ENCODE measurements around the gene POGK.
"Not testable (repeated sequence)": the region's sequence is repeated elsewhere in the genome, so short reads cannot be mapped to it uniquely, and the experiment has no call there.

The POGK gene

GRCh38 chr1:166868639-166869038 is 29.4 kb downstream of the POGK start:
- peaks cover 50% of the 10 kb centered on the region for H3K36me3 ChIP-seq (ENCODE audit: insufficient read depth, low read length)
- DNase-seq (ENCODE audit: low read depth, low spot score) = no peak

GRCh38 chr1:166869318-166870099 is 30.2 kb downstream of the POGK start:
- no peak overlapping the region for H3K4me3 ChIP-seq
- no peak overlapping the region for H3K9ac ChIP-seq (ENCODE audit: insufficient read length)
- no peak overlapping the region for H3K27ac ChIP-seq
- H3K9me3 ChIP-seq (ENCODE audit: low read depth, low read length) = no peaks in the 10 kb centered on the region
- TF ChIP-seq POLR2AphosphoS5 (IDR thresholded peaks at IDR 0.05; ENCODE audit: borderline replicate concordance, low read depth, low read length) (no peak), EZH2 (IDR thresholded peaks at IDR 0.05) (no peak)
- H3K36me3 ChIP-seq (ENCODE audit: insufficient read depth, low read length) = peaks cover 42% of the 10 kb centered on the region
- no peak for DNase-seq (ENCODE audit: low read depth, low spot score)

More at GRCh38 chr1:166868639-166869038, 29.4 kb downstream of the POGK start:
- Histone ChIP-seq H3K27ac (no peak overlapping the region), H3K9ac (ENCODE audit: insufficient read length) (no peak overlapping the region), H3K4me3 (no peak overlapping the region), H3K9me3 (ENCODE audit: low read depth, low read length) (no peaks in the 10 kb centered on the region)
- no peak for TF ChIP-seq POLR2AphosphoS5 (IDR thresholded peaks at IDR 0.05; ENCODE audit: borderline replicate concordance, low read depth, low read length)
- no peak for TF ChIP-seq FOXP2 (optimal IDR thresholded peaks at IDR 0.05; ENCODE audit: control extremely low read depth, extremely low read length, insufficient read depth)
- no peak for TF ChIP-seq EZH2 (IDR thresholded peaks at IDR 0.05)

DNA sequence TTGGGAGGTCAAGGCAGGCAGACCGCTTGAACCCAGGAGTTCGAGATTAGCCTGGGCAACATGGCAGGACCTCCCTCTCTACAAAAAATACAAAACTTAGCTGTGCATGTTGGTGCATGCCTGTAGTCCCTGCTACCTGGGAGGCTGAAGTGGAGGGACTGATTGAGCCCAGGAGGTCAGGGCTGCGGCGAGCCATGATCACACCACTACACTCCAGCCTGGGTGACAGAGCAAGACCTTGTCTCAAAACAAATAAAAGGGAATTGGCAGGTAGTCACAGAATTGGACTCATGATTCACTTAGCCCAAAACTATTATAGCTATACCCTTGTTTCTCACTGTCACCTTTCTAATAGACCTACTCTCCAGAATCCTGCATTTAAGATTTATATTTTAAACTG is 31.3 kb downstream of the POGK start:
- Histone ChIP-seq H3K36me3 (ENCODE audit: insufficient read depth, low read length) (peaks cover 33% of the 10 kb centered on the region), H3K9ac (ENCODE audit: insufficient read length) (no peak overlapping the region), H3K27ac (no peak overlapping the region), H3K4me3 (no peak overlapping the region), H3K9me3 (ENCODE audit: low read depth, low read length) (no peaks in the 10 kb centered on the region)
- no peak for DNase-seq (ENCODE audit: low read depth, low spot score)
- TF ChIP-seq FOXP2 (optimal IDR thresholded peaks at IDR 0.05; ENCODE audit: control extremely low read depth, extremely low read length, insufficient read depth) = no peak
- TF ChIP-seq EZH2 (IDR thresholded peaks at IDR 0.05) = no peak
- no peak for TF ChIP-seq POLR2AphosphoS5 (IDR thresholded peaks at IDR 0.05; ENCODE audit: borderline replicate concordance, low read depth, low read length)

DNA sequence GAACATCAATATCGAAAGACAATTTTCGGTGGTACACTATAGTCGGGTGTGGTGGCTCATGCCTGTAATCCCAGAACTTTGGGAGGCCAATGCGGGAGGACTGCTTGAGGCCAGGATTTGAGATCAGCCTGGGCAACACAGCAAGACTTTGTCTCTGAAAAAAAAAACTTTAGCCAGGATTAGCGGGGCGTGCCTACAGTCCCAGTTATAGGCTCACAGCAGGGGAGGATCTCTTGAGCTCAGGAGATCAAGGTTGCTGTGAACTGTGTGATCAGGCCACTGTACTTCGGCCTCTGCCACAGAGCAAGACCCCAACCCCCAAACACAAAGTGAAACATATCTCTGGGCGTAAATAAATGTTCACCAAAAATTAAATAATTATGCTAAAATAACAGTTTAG is 35.2 kb downstream of the POGK start:
- TF ChIP-seq EZH2 (IDR thresholded peaks at IDR 0.05) = no peak
- TF ChIP-seq POLR2AphosphoS5 (IDR thresholded peaks at IDR 0.05; ENCODE audit: borderline replicate concordance, low read depth, low read length) = no peak
- TF ChIP-seq FOXP2 (optimal IDR thresholded peaks at IDR 0.05; ENCODE audit: control extremely low read depth, extremely low read length, insufficient read depth) = no peak
- H3K4me3 ChIP-seq = no peak overlapping the region; the same call in 1 of the 2 replicates
- H3K36me3 ChIP-seq (ENCODE audit: insufficient read depth, low read length) = no peaks in the 10 kb centered on the region; the same call in 1 of the 2 replicates
- H3K27ac ChIP-seq = no peak overlapping the region
- peak overlapping the region; percentile 95 for H3K9ac ChIP-seq (ENCODE audit: insufficient read length)
- DNase-seq (ENCODE audit: low read depth, low spot score) = no peak
- no peaks in the 10 kb centered on the region for H3K9me3 ChIP-seq (ENCODE audit: low read depth, low read length)

GRCh38 chr1:166875302-166875733 is 36.0 kb downstream of the POGK start:
- H3K9ac ChIP-seq (ENCODE audit: insufficient read length) = peak overlapping the region; percentile 95
- no peak overlapping the region for H3K27ac ChIP-seq
- no peaks in the 10 kb centered on the region for H3K9me3 ChIP-seq (ENCODE audit: low read depth, low read length)
- TF ChIP-seq FOXP2 (optimal IDR thresholded peaks at IDR 0.05; ENCODE audit: control extremely low read depth, extremely low read length, insufficient read depth) (no peak), EZH2 (IDR thresholded peaks at IDR 0.05) (no peak), POLR2AphosphoS5 (IDR thresholded peaks at IDR 0.05; ENCODE audit: borderline replicate concordance, low read depth, low read length) (no peak)
- peak overlapping the region; percentile 97 for H3K4me3 ChIP-seq
- H3K36me3 ChIP-seq (ENCODE audit: insufficient read depth, low read length) = no peaks in the 10 kb centered on the region; the same call in 1 of the 2 replicates
- no peak for DNase-seq (ENCODE audit: low read depth, low spot score)

GRCh38 chr1:166875734-166876539 is 36.7 kb downstream of the POGK start, which contains the start of gene TADA1:
Gene TADA1 (minus strand): TSS chr1:166876264. CDS start chr1:166876233, 31 bp downstream.
- Histone ChIP-seq H3K36me3 (ENCODE audit: insufficient read depth, low read length) (no peaks in the 10 kb centered on the region; the same call in 1 of the 2 replicates), H3K27ac (peak within 1 kb of the TSS; percentile 67; the same call in 1 of the 2 replicates), H3K9me3 (ENCODE audit: low read depth, low read length) (no peaks in the 10 kb centered on the region), H3K9ac (ENCODE audit: insufficient read length) (peak within 1 kb of the TSS; percentile 95), H3K4me3 (peak within 1 kb of the TSS; percentile 97)
- TF ChIP-seq POLR2AphosphoS5 (IDR thresholded peaks at IDR 0.05; ENCODE audit: borderline replicate concordance, low read depth, low read length) (peak; percentile 82), EZH2 (IDR thresholded peaks at IDR 0.05) (no peak)
- peak; percentile 73 for DNase-seq (ENCODE audit: low read depth, low spot score)

- peak overlapping the region; percentile 97 for H3K4me3 ChIP-seq
- TF ChIP-seq POLR2AphosphoS5 (IDR thresholded peaks at IDR 0.05; ENCODE audit: borderline replicate concordance, low read depth, low read length) = no peak
- TF ChIP-seq EZH2 (IDR thresholded peaks at IDR 0.05) = no peak
- no peak for TF ChIP-seq FOXP2 (optimal IDR thresholded peaks at IDR 0.05; ENCODE audit: control extremely low read depth, extremely low read length, insufficient read depth)
- H3K36me3 ChIP-seq (ENCODE audit: insufficient read depth, low read length) = no peaks in the 10 kb centered on the region; the same call in 1 of the 2 replicates
- no peak for DNase-seq (ENCODE audit: low read depth, low spot score)
- H3K9me3 ChIP-seq (ENCODE audit: low read depth, low read length) = no peaks in the 10 kb centered on the region
- H3K9ac ChIP-seq (ENCODE audit: insufficient read length) = peak overlapping the region; percentile 74
- H3K27ac ChIP-seq = no peak overlapping the region
These were observed 37.2 kb downstream of the POGK start for GRCh38 chr1:166876540-166876838.

DNA sequence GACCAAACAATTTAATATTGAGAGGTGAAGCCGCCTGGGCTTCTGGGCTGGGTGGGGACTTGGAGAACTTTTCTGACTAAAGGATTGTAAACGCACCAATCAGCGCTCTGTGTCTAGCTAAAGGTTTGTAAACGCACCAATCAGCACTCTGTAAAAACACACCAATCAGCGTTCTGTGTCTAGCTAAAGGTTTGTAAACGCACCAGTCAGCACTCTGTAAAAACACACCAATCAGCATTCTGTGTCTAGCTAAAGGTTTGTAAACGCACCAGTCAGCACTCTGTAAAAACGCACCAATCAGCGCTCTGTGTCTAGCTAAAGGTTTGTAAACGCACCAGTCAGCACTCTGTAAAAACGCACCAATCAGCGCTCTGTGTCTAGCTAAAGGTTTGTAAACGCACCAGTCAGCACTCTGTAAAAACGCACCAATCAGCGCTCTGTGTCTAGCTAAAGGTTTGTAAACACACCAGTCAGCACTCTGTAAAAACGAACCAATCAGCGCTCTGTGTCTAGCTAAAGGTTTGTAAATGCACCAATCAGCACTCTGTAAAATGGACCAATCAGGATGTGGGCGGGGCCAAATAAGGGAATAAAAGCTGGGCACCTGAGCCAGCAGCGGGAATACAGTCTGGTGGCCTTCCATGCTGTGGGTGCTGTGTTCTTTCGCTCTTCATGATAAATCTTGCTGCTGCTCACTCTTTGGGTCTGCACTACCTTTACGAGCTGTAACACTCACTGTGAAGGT is 39.1 kb downstream of the POGK start:
- H3K9ac ChIP-seq (ENCODE audit: insufficient read length); H3K9me3 ChIP-seq (ENCODE audit: low read depth, low read length); DNase-seq (ENCODE audit: low read depth, low spot score); H3K27ac ChIP-seq; H3K4me3 ChIP-seq; H3K36me3 ChIP-seq (ENCODE audit: insufficient read depth, low read length): not testable (repeated sequence)

All from SK-N-MC (cell line).